HG03565 (cell line): ENCODE results near the gene ADIG.
"Not testable (repeated sequence)": the region's sequence is repeated elsewhere in the genome, so short reads cannot be mapped to it uniquely, and the experiment has no call there.

Experiments used
- ATAC-seq: cut with Tn5 transposase; IDR thresholded peaks from one replicate; pipeline ENCODE4 v1.9.1; 2021; ENCODE audit warnings: mild to moderate bottlenecking, moderate library complexity; ENCODE audit not compliant: unreplicated experiment

The ADIG gene

GRCh38 chr20:38569747-38570525 is 11.1 kb upstream of the ADIG start:
- no peak for ATAC-seq

- ATAC-seq, result no peak
Measured at GRCh38 chr20:38573413-38573812, 7.6 kb upstream of the ADIG start.

- no peak for ATAC-seq
Measured at GRCh38 chr20:38579219-38579910, 1.6 kb upstream of the ADIG start.

GRCh38 chr20:38579921-38580320 is 1.1 kb upstream of the ADIG start:
- ATAC-seq, result no peak

GRCh38 chr20:38581830-38582358 is 897 bp downstream of the ADIG start:
- no peak for ATAC-seq

GRCh38 chr20:38583306-38583705 is 2.3 kb downstream of the ADIG start:
- ATAC-seq, result no peak

GRCh38 chr20:38584099-38584763 is 3.2 kb downstream of the ADIG start:
- ATAC-seq, result no peak

GRCh38 chr20:38585404-38586180 is 4.6 kb downstream of the ADIG start:
- ATAC-seq, result no peak

GRCh38 chr20:38586181-38586525 is 5.2 kb downstream of the ADIG start:
- no peak for ATAC-seq

GRCh38 chr20:38588303-38588702 is 7.3 kb downstream of the ADIG start:
- ATAC-seq, result no peak

- ATAC-seq, result no peak
Measured at GRCh38 chr20:38589351-38589750, 8.4 kb downstream of the ADIG start.

- no peak for ATAC-seq
Measured at GRCh38 chr20:38589967-38590675, 9.1 kb downstream of the ADIG start.

- no peak for ATAC-seq
Measured at GRCh38 chr20:38590676-38591473, 9.9 kb downstream of the ADIG start.

- ATAC-seq, result no peak
Measured at GRCh38 chr20:38591474-38592410, 10.7 kb downstream of the ADIG start.

- not testable (repeated sequence) for ATAC-seq
Measured at GRCh38 chr20:38592411-38592790, 11.4 kb downstream of the ADIG start.

- not testable (repeated sequence) for ATAC-seq
Measured at GRCh38 chr20:38594281-38594680, 13.3 kb downstream of the ADIG start.

GRCh38 chr20:38595886-38596285 is 14.9 kb downstream of the ADIG start:
- ATAC-seq, result not testable (repeated sequence)

GRCh38 chr20:38599410-38599882 is 18.4 kb downstream of the ADIG start:
- no peak for ATAC-seq
